HEK293 (cell line): ENCODE measurements around the gene PDE4D.

Source experiments
- RBAK ChIP-seq: fragments of 450-650 bp; formaldehyde crosslinking; IDR thresholded peaks from 2 replicates; pipeline ENCODE4 v1.5.1; 2016; ENCODE audit warnings: missing biosample characterization, missing genetic modification characterization
- ZNF10 ChIP-seq: fragments of 450-650 bp; formaldehyde crosslinking; IDR thresholded peaks from 2 replicates; pipeline ENCODE4 v1.5.1; 2017; ENCODE audit warnings: missing biosample characterization, missing genetic modification characterization
- ZNF335 ChIP-seq: fragments of 450-650 bp; formaldehyde crosslinking; conservative IDR thresholded peaks from 2 replicates; pipeline ENCODE4 v1.5.1; 2016; ENCODE audit warnings: missing biosample characterization, missing genetic modification characterization
- ZNF549 ChIP-seq: fragments of 450-650 bp; IDR thresholded peaks from 2 replicates; pipeline ENCODE4 v1.5.1; 2018; ENCODE audit warnings: missing biosample characterization, missing genetic modification characterization, mild to moderate bottlenecking, inconsistent platforms, moderate library complexity
- ZNF76 ChIP-seq: fragments of 450-650 bp; formaldehyde crosslinking; IDR thresholded peaks from 2 replicates; pipeline ENCODE4; 2016; ENCODE audit warnings: low read depth, missing biosample characterization, missing genetic modification characterization, borderline replicate concordance
- ZXDB ChIP-seq: fragments of 450-650 bp; formaldehyde crosslinking; IDR thresholded peaks from 2 replicates; pipeline ENCODE4 v1.5.1; 2016; ENCODE audit warnings: missing biosample characterization, missing genetic modification characterization
- TF ChIP-seq, protein P1 (sequence below): fragments of 450-650 bp; formaldehyde crosslinking; IDR thresholded peaks from 2 replicates; pipeline ENCODE4 v1.5.1; 2016; ENCODE audit warnings: missing biosample characterization, missing genetic modification characterization
- TF ChIP-seq, protein P2 (sequence below): fragments of 450-650 bp; formaldehyde crosslinking; optimal IDR thresholded peaks from 2 replicates; pipeline ENCODE3; 2016; ENCODE audit warnings: missing biosample characterization, mild to moderate bottlenecking, missing genetic modification characterization
- TF ChIP-seq, protein P3 (sequence below): fragments of 450-650 bp; formaldehyde crosslinking; IDR thresholded peaks from 2 replicates; pipeline ENCODE4 v1.5.1; 2016; ENCODE audit warnings: missing biosample characterization, missing genetic modification characterization, borderline replicate concordance
- TF ChIP-seq, protein P4 (sequence below): fragments of 450-650 bp; formaldehyde crosslinking; IDR thresholded peaks from 2 replicates; pipeline ENCODE4 v1.5.1; 2016; ENCODE audit warnings: missing biosample characterization, missing genetic modification characterization
- TF ChIP-seq, protein P5 (sequence below): fragments of 450-650 bp; formaldehyde crosslinking; IDR thresholded peaks from 2 replicates; pipeline ENCODE4 v1.5.1; 2016; ENCODE audit warnings: missing biosample characterization, missing genetic modification characterization
- TF ChIP-seq, protein P6 (sequence below): fragments of 450-650 bp; formaldehyde crosslinking; IDR thresholded peaks from 2 replicates; pipeline ENCODE4 v1.5.1; 2016; ENCODE audit warnings: missing biosample characterization, missing genetic modification characterization

DNA sequence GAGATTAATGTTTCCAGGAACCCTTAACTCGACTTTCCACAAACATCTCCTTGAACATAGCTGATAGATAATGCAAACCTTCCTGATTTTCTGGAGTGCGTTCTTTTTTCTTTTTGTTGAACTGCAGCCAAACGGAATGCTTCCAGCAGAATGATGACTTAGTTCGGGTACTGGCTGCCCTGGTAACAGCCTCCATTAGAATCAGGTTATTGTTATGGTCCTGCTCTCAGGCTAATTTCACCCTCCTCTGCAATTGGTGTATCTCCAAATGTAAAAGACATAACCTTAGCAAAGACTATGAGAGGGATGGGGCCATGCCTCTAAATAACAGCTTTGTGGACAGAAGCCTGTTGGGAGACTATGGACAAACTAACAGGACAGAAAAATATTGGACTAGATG lies 116.5 kb downstream of the PDE4D start:
- TF ChIP-seq, protein P1, sequence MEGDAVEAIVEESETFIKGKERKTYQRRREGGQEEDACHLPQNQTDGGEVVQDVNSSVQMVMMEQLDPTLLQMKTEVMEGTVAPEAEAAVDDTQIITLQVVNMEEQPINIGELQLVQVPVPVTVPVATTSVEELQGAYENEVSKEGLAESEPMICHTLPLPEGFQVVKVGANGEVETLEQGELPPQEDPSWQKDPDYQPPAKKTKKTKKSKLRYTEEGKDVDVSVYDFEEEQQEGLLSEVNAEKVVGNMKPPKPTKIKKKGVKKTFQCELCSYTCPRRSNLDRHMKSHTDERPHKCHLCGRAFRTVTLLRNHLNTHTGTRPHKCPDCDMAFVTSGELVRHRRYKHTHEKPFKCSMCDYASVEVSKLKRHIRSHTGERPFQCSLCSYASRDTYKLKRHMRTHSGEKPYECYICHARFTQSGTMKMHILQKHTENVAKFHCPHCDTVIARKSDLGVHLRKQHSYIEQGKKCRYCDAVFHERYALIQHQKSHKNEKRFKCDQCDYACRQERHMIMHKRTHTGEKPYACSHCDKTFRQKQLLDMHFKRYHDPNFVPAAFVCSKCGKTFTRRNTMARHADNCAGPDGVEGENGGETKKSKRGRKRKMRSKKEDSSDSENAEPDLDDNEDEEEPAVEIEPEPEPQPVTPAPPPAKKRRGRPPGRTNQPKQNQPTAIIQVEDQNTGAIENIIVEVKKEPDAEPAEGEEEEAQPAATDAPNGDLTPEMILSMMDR (tag by site-specific recombination) = no peak
- no peak for TF ChIP-seq RBAK (tag by site-specific recombination)
- TF ChIP-seq, protein P2, sequence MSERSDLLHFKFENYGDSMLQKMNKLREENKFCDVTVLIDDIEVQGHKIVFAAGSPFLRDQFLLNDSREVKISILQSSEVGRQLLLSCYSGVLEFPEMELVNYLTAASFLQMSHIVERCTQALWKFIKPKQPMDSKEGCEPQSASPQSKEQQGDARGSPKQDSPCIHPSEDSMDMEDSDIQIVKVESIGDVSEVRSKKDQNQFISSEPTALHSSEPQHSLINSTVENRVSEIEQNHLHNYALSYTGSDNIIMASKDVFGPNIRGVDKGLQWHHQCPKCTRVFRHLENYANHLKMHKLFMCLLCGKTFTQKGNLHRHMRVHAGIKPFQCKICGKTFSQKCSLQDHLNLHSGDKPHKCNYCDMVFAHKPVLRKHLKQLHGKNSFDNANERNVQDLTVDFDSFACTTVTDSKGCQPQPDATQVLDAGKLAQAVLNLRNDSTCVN (tag by site-specific recombination) = no peak
- TF ChIP-seq, protein P3, sequence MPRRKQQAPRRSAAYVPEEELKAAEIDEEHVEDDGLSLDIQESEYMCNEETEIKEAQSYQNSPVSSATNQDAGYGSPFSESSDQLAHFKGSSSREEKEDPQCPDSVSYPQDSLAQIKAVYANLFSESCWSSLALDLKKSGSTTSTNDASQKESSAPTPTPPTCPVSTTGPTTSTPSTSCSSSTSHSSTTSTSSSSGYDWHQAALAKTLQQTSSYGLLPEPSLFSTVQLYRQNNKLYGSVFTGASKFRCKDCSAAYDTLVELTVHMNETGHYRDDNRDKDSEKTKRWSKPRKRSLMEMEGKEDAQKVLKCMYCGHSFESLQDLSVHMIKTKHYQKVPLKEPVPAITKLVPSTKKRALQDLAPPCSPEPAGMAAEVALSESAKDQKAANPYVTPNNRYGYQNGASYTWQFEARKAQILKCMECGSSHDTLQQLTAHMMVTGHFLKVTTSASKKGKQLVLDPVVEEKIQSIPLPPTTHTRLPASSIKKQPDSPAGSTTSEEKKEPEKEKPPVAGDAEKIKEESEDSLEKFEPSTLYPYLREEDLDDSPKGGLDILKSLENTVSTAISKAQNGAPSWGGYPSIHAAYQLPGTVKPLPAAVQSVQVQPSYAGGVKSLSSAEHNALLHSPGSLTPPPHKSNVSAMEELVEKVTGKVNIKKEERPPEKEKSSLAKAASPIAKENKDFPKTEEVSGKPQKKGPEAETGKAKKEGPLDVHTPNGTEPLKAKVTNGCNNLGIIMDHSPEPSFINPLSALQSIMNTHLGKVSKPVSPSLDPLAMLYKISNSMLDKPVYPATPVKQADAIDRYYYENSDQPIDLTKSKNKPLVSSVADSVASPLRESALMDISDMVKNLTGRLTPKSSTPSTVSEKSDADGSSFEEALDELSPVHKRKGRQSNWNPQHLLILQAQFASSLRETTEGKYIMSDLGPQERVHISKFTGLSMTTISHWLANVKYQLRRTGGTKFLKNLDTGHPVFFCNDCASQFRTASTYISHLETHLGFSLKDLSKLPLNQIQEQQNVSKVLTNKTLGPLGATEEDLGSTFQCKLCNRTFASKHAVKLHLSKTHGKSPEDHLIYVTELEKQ (tag by site-specific recombination) = no peak
- no peak for TF ChIP-seq ZNF335
- TF ChIP-seq ZNF76 (tag by site-specific recombination) = no peak
- TF ChIP-seq, protein P4, sequence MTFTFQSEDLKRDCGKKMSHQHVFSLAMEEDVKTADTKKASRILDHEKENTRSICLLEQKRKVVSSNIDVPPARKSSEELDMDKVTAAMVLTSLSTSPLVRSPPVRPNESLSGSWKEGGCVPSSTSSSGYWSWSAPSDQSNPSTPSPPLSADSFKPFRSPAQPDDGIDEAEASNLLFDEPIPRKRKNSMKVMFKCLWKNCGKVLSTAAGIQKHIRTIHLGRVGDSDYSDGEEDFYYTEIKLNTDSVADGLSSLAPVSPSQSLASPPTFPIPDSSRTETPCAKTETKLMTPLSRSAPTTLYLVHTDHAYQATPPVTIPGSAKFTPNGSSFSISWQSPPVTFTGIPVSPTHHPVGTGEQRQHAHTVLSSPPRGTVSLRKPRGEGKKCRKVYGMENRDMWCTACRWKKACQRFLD (tag by site-specific recombination) = no peak
- TF ChIP-seq, protein P5, sequence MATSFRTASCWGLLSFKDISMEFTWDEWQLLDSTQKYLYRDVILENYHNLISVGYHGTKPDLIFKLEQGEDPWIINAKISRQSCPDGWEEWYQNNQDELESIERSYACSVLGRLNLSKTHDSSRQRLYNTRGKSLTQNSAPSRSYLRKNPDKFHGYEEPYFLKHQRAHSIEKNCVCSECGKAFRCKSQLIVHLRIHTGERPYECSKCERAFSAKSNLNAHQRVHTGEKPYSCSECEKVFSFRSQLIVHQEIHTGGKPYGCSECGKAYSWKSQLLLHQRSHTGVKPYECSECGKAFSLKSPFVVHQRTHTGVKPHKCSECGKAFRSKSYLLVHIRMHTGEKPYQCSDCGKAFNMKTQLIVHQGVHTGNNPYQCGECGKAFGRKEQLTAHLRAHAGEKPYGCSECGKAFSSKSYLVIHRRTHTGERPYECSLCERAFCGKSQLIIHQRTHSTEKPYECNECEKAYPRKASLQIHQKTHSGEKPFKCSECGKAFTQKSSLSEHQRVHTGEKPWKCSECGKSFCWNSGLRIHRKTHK = no peak
- no peak for TF ChIP-seq ZXDB (tag by site-specific recombination)
- no peak for TF ChIP-seq ZNF549 (tag by site-specific recombination)
- TF ChIP-seq, protein P6, sequence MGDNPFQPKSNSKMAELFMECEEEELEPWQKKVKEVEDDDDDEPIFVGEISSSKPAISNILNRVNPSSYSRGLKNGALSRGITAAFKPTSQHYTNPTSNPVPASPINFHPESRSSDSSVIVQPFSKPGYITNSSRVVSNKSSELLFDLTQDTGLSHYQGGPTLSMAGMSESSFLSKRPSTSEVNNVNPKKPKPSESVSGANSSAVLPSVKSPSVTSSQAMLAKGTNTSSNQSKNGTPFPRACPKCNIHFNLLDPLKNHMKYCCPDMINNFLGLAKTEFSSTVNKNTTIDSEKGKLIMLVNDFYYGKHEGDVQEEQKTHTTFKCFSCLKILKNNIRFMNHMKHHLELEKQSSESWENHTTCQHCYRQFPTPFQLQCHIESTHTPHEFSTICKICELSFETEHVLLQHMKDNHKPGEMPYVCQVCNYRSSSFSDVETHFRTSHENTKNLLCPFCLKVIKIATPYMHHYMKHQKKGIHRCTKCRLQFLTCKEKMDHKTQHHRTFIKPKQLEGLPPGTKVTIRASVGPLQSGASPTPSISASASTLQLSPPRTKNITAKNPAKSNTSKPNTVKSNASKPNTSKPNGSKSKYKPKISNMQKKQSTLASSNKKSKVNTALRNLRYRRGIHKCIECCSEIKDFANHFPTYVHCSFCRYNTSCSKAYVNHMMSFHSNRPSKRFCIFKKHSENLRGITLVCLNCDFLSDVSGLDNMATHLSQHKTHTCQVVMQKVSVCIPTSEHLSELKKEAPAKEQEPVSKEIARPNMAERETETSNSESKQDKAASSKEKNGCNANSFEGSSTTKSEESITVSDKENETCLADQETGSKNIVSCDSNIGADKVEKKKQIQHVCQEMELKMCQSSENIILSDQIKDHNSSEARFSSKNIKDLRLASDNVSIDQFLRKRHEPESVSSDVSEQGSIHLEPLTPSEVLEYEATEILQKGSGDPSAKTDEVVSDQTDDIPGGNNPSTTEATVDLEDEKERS (tag by site-specific recombination) = no peak
- TF ChIP-seq ZNF10 (tag by site-specific recombination) = no peak
